Ovary (tissue), 3 donors: ENCODE data around the gene ITPRID2.

Experiments used
- EP300 ChIP-seq: sonication (generic); formaldehyde crosslinking; IDR thresholded peaks from one replicate; pipeline ENCODE4 v1.6.1; 2017; ENCODE audit warnings: antibody characterized with exemption
- POLR2A ChIP-seq: fragments of 450-650 bp; IDR thresholded peaks from one replicate; pipeline ENCODE4 v1.6.1; 2017; ENCODE audit warnings: antibody characterized with exemption, mild to moderate bottlenecking, moderate library complexity
- TF ChIP-seq, protein P1 (sequence below), 3 donors: fragments of 450-650 bp in 2 of 3; fragments of 200-600 bp in 1 of 3; IDR thresholded peaks; one replicate each; pipeline versions ENCODE4 v1.5.1 to v1.8.0; 2016 to 2022; ENCODE audit warnings: antibody characterized with exemption in 3 of 3, mild to moderate bottlenecking in 1 of 3
- donor health status: DM: no; HTN: no; CAD: no.

DNA sequence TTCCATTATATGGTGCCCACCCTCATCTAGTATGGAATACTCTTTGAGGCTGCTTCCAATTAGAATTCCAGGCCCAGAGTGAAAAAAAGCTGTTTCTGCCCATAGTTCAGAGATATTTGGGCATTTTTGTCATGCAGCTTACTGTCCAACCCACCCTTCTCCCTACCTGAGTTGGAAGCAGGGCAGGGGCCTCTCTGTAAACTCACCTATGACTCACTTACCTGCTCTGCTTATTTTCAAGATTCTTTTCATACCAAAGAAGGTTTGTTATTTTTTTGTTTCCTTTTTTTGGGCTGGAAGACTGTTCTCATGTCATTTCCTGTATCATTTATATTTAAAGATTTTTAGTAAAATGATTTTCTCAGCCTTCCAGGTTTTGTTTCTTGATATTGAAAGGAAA, 55.7 kb downstream of the ITPRID2 start:
- TF ChIP-seq, protein P1, sequence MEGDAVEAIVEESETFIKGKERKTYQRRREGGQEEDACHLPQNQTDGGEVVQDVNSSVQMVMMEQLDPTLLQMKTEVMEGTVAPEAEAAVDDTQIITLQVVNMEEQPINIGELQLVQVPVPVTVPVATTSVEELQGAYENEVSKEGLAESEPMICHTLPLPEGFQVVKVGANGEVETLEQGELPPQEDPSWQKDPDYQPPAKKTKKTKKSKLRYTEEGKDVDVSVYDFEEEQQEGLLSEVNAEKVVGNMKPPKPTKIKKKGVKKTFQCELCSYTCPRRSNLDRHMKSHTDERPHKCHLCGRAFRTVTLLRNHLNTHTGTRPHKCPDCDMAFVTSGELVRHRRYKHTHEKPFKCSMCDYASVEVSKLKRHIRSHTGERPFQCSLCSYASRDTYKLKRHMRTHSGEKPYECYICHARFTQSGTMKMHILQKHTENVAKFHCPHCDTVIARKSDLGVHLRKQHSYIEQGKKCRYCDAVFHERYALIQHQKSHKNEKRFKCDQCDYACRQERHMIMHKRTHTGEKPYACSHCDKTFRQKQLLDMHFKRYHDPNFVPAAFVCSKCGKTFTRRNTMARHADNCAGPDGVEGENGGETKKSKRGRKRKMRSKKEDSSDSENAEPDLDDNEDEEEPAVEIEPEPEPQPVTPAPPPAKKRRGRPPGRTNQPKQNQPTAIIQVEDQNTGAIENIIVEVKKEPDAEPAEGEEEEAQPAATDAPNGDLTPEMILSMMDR (IDR thresholded peaks at IDR 0.05), result no peak
- no peak for TF ChIP-seq EP300
- TF ChIP-seq POLR2A, result no peak
